Right lung (tissue), 5 donors: Measurements from ENCODE around the gene FAM171A1. TPM values are rescaled to one million over a fixed set of nuclear protein-coding genes. Genes with fewer than 3 reads are reported as not detected.

Experiments
- DNase-seq, 2 donors: peaks; one replicate each; pipeline ENCODE4 v3.0.0-alpha.2; 2013
- polyA plus RNA-seq, 5 donors: library from polyadenylated mRNA; unstranded; fragments of 120-200 nt; gene quantifications; one replicate each; pipeline versions ENCODE4 v1.2.1 to v1.2.3, GENCODE V29; 2013; ENCODE audit warnings: inconsistent platforms in 1 of 5, low replicate concordance in 1 of 5; ENCODE audit not compliant: insufficient read length in 5 of 5, insufficient read depth in 1 of 5

Gene FAM171A1
- polyA plus RNA-seq, 5 donors, result 54.4 to 67.0 (median 66.4) TPM

DNA sequence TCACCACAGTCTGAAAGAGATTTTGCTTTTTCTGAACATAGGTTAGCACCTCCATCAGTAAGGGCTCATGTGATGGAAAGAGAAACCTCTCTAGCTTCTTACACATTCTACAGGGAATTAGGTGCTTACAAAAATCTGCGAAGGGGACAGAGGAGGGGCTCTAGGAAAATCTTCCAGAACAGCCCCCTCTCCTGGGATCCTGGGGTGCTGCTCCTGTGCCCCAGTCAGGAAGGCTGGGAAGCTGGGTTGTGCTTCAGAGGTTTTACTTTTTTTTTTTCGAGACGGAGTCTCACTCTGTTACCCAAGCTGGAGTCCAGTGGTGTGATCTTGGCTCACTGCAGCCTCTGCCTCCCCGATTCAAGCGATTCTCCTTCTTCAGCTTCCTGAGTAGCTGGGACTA, 7.5 kb upstream of the FAM171A1 start:
- DNase-seq, result no peak

- DNase-seq, result no peak
Observed at GRCh38 chr10:15374566-15374965, 3.5 kb upstream of the FAM171A1 start.

GRCh38 chr10:15374156-15374555, 3.1 kb upstream of the FAM171A1 start:
- no peak for DNase-seq

DNA sequence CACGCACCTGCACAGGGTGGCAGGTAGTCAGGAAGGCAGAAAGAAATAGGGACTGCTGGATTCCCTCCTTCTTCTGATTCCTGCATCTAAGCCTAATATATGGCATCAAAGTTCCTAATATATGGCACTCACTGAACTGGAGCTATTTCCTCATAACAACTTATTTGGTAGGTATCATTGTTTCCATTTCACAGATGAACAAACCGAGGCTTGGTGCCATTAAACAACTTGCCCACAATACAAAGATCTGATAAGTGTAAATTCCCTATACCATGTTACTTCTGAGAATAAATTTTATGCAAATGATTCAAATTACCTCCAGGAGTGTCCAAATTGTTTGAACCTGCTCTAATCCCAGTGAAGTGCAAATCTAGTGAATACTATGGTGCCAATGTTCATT, 2.1 kb upstream of the FAM171A1 start:
- DNase-seq, result no peak

DNA sequence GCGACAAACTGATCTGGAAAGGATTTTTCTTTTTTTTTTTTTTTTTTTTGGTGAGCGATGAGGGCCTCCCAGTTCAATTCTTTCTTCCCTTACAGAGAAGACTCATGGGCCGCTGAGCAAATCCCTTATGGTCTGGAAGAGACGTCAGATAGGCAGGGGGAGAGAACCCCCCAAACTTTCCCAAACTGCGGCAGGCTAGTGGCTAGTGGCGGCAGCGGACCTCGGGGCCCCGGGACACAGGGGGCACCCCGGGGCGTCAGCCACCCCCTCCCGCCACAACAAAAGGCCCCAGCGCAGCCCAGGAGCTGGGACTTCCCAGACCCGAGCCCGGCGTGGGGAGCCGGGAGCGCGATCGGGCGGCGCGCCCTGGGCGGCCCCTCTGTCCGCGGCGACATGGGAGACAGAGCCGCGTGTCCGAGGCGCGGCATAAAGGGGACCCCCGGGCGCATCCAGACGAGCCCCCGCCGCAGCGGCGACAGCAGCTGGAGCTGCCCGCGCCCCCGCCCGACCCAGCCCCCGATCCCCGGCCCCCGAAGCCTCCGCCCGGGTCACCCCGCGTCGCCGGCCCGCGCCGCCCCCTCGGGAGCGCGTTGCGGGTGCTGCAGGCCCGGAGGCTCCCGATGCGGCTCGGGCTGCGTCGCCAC, 755 bp downstream of the FAM171A1 start:
- peak; percentile 36 to 45 for DNase-seq

DNA sequence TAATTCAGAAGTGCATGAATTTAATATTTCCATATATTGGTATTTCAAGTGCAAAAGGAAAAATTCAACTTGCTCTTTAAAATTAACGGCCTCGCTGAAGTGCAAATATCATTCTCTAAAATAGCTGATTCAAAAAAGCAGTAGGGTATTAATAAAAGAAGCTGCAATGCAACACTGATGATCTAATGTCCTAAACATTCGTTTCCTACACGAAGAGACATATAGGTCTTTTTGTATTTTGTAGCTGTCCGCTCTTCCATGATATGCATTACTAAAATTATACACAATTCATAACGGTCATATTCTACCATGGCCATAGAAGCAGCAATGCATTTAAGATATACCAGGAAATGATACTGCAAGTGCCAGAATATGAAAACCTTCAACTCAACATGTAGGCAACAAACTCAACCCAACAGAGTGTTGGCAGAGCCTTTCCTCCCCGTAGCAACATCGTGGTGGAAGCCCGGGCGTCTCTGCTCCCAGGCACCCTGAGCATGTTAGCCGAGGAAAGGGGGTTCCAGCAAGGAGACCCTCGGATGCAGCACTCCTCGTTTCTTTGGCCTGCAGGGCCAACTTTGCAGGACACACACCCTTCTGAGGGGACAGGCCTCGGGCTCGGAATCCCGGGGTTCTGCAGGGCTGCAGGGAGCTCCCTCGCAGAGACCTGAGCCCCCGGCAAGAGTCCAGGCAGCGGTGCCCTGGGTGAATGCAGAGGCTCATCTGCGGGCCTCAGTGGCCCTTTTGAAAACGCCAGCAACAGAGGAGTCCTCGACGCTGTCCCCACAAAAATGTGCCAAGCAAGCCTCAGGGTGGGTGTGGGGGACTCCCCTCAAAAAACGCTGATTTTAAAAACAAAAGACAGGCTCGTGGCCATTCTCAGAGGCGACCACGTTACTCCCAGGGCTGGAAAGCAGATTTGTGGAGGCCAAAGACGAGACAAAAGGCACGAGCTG, 1.6 kb downstream of the FAM171A1 start:
- peak; percentile 30 to 32 for DNase-seq

- no peak for DNase-seq
Observed at GRCh38 chr10:15368101-15368855, 2.8 kb downstream of the FAM171A1 start.

GRCh38 chr10:15367296-15368085, 3.6 kb downstream of the FAM171A1 start:
- no peak for DNase-seq

GRCh38 chr10:15365692-15366091, 5.4 kb downstream of the FAM171A1 start:
- DNase-seq, result no peak

GRCh38 chr10:15364001-15364400, 7.1 kb downstream of the FAM171A1 start:
- no peak for DNase-seq

GRCh38 chr10:15363031-15363430, 8.1 kb downstream of the FAM171A1 start:
- DNase-seq, result no peak

DNA sequence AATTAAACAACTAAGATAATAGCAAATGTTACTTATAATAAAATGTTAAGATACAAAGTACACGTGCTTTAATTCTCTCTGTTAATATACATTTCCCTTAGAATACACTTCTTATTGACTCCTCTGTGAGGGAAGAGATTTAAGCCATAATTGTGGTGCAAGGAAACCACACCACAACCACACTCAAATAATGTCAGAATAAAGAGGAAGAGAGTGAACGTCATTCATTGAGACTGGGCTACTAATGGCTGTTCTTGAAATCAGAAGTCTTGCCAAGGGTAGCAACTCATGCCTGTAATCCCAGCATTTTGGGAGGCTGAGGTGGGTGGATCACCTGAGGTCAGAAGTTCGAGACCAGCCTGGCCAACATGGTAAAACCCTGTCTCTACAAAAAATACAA, 10.0 kb downstream of the FAM171A1 start:
- no peak for DNase-seq

DNA sequence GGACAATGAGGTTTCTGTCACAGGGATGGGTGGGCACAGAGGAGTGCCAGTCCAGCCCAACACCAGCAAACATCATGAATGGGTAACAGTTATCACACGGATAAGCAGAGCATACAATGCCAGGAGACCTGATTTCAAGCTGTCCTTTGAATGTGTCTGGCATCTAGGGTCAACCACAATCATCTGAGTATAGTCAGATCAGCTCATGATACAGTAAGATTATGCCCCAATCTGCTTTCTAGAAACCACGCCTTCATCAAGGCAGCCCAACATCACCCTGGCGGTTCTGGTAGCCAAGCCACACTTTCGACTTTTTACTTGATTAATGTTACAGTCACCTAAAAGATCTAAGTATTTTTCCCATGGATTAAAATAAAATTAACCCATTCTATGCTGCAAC, 10.5 kb downstream of the FAM171A1 start:
- no peak for DNase-seq

- DNase-seq, result no peak
Observed at GRCh38 chr10:15353471-15354017, 17.5 kb downstream of the FAM171A1 start.

- DNase-seq, result no peak
Observed at GRCh38 chr10:15352836-15353235, 18.3 kb downstream of the FAM171A1 start.

GRCh38 chr10:15352201-15352600, 18.9 kb downstream of the FAM171A1 start:
- DNase-seq, result no peak

DNA sequence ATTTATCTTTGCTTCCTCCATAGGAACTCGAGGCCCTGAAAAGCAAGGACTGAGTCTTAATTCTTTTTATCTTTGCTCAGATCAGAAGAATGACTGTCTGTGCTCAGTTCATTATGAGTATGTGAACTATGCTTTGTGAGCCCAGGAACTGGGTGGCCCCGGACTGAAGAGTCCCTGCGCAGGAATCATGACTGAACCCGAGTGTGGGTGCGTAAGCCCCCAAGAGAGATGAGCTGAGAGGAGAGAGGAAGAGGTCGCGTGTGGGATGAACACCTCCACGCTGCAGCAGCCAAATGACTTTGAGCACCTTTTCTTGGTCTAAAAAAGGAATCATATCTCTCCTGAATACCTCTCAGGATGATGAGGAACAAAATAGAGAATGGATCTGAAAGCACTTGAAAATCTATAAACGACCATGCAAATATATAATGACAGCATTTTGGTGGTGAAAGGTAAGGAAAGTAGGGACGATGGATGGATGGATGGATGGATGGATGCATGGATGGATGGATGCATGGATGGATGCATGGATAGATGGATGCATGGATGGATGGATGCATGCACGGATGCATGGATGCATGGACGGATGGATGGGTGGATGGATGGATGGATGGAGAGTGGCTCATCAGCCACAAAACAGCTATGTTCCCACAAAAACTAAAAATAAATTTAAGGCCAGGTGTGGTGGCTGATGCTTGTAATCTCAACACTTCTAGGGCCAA, 19.8 kb downstream of the FAM171A1 start:
- DNase-seq, result no peak

DNA sequence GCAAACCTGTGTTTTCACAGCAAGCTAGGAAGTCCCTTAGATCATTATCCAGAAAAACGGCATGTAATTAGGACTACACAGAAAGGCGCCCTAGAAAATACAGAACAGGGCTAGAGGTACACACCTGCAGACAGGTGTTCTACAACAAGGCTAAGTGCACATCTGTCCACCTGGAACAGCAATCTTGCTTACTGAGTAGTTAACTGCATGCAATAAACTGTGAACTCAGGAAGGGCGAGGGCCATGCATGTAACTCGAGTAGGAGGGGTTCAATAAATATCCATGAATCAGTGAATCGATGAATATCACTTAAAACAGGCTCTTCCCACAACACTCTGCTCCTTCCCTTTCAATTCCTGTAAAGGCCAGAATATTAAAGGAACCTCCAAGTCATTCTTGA, 22.0 kb downstream of the FAM171A1 start:
- DNase-seq, result no peak

- DNase-seq, result peak; percentile 67 to 77
Observed at GRCh38 chr10:15348579-15348978, 22.5 kb downstream of the FAM171A1 start.

- DNase-seq, result no peak
Observed at GRCh38 chr10:15347150-15347549, 23.9 kb downstream of the FAM171A1 start.
